ENCODE measurements around the gene APOL3.
"Not testable (repeated sequence)": the region's sequence is repeated elsewhere in the genome, so short reads cannot be mapped to it uniquely, and the experiment has no call there.

APOL3 gene, protein sequence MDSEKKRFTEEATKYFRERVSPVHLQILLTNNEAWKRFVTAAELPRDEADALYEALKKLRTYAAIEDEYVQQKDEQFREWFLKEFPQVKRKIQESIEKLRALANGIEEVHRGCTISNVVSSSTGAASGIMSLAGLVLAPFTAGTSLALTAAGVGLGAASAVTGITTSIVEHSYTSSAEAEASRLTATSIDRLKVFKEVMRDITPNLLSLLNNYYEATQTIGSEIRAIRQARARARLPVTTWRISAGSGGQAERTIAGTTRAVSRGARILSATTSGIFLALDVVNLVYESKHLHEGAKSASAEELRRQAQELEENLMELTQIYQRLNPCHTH

DNA sequence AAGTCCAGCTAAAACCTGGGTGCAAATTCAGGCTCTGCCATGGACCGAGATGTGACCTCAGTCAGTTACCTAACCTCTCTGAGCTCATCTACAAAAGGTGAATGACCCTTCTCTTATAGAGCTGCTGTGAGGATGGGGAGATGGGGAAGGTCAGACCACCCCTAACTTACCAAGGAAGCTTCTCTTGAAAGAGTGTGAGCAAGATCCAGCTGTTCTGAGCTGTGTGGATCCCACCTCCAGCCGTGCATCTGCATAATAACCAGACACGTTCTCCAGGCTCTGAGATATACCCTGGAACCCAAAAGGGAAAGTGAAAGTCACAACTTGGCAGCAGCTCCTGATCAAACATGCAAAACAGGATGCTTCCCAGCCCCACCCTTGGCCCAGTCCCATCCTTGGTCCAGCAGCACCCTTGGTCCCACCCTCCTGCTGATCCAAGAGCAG lies at the start of gene APOL3:
Gene APOL3 (minus strand): TSS at position 257 of the 444 bp plus-strand sequence. CDS start 11,700 bp downstream, outside the sequence.
- DNase-seq: no peak

DNA sequence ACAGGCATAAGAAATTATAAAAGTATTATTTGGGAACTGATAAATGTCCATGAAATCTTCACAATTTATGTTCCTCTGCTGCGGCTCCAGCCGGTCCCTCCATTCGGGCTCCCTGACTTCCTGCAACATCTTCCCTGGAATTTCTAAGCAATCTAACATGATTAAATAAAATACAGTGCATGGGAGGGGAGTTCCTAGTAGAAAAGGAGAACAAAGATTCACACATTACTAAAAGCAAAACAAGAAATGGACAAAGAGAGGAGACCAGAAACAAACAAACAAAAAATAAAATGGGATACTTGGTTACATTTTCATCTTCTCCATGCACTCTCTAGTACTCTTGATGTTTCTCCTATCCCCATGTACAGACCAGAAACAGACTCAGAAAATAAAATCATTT lies 49.7 kb upstream of the APOL3 start:
- DNase-seq: no peak

DNA sequence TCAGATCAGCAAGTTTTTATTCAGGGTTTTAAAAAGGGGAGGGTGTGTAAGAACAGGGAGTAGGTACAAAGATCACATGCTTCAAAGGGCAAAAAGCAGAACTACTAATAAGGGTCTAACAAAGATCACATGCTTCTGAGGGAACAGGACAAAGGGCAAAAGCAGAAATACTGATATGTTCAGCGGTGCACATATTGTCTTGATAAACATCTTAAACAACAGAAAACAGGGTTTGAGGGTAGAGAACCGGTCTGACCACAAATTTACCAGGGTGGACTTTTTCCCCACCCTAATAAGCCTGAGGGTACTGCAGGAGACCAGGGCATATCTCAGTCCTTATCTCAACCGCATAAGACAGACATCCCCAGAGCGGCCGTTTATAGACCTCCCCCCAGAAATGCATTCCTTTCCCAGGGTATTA lies 48.9 kb upstream of the APOL3 start:
- DNase-seq: not testable (repeated sequence)

DNA sequence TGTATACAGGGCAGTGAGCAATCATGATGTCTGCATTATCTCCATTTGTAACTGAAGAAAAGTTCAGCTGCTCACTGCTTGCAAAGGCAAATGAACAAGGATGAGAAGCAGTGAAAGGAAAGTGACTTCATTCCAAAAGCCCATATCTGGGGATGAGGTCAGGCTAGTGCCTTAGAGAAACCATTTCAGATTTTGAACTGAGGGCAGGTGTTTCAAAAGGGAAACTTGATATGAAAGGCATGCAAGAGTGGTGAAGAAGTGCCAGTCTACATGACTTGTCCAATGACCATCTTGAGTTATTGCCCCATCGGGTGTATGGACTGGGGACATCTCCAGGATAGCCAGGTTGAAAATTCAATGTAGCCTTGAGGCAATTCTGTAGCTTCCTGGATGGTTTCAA lies 48.4 kb upstream of the APOL3 start:
- DNase-seq: no peak

DNA sequence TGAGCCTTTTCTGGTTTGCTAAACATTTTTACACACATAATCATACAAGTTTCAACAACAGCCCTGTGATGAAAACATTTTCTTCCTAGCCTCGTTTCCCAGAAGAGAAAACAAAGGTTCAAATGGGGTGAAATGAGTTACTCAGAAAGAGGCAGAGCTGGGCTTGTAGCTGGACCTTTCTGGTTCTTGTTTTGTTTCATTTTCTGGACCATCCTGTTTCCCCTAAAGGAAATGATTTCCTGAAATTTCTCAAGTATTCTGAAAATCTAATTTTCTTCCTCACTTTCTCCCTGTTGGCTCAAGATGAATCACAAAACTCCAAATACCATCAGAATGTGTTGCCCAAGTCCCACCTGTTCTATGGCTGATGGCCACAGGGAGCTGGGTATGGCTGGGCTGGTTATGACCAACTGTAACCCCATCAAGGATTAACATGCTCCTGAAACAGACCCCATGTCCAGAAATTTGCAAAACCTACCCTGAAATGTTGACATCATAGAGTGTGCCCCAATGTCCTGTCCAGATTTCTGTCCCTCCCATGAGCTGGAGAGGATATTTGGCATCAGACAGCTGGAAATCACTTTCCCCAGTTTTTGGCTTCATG lies 47.7 kb upstream of the APOL3 start:
- no peak for DNase-seq

DNA sequence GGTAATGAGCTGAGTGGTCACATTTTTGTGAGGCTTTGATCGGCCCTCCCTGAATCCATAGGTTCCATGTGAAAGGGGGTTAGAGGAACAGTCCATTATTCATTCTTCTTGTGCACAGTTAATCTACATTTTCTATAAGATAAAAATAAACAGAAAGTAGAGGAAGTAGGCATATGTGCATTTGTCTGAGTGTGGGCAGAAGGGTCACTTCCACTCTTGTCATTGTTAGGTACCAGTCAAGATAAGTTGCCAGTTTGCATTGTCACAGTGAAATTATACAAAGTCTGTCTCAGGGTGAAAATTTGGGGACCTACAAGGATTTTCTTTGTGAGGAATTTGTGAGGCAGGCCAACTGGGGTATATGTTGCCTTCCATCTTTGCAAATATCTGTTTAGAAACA lies 45.7 kb upstream of the APOL3 start:
- no peak for DNase-seq

DNA sequence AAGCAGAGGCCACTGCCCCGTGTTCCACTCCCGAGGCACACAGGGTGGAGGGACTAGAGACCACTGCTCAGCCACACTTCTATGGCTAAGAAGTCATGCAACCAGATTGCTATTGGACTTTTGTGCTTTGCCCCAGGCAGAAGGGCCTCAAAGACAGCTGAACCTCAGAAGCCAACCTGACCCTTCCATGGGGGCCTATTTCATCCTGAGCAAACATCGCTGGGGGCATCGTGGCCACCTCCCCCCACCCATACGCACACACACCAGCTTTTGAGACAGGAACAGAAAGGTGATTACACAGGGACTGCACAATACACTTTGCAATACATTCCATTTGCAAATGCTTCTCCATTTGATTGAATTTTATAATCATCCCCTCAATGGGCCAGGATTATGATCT lies 45.0 kb upstream of the APOL3 start:
- not testable (repeated sequence) for DNase-seq

DNA sequence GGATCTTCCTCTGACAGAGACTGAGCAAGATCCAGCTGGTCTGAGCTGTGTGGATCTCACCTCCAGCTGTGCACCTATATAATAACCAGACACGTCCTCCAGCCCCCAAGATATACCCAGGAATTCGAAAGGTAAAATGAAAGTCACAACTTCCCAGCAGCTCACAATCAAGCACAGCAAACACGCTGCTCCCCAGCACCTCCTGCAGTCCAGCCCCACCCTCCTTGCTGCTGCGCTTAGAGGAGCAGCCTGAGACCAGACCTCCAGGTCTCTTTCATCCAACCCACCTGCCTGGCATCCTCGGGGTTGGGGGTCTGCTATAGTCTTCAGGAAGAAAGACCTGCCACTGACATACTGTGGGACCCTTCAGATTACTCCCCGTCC lies 44.1 kb upstream of the APOL3 start:
- no peak for DNase-seq

DNA sequence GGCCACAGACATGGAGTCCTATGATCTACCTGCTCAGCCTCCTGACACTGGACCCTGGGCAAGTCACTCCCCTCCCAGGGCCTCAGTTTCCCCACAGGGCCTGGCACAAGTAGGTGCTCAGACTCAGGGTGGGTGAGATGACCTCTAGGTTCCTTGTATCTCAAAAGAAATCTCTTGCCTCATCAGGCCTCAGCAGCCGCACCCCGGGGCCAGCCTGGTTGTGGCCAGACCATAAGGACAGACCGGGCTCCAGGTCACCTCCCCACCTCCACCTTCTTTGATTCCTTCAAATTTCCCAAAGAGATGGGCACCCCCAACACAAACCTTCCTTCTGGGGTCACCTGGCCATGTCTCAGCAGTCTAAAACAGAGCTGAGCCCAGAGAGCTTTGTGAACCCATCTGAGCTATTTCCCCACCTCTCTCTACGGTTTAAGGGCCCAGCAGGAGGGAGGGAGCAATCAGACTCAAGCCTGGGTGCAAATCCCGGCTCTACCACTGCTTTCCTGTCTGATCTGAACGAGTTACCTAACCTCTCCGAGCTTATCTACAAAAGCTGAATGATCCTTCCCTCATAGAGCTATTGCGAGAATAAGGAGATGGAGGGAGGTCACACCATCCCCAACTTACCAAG lies 43.6 kb upstream of the APOL3 start:
- DNase-seq: no peak

DNA sequence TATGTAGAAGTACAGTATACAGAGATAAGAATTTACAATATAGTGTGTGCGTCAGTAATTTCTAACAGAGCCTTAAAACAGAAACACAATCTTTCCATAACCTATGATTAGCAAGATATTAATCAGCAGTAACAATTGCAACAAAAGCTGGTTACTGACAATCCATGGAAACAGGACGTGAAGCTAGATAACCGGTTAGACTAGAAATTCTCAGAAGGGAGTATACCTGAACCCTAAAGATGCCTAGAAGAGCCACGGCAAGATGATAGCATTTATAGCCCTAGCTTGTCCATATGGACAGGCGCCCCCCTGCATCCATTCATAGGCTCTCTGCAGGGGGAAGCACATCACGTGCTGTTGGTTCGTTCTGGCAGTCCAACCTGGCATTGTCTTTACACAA lies 42.9 kb upstream of the APOL3 start:
- DNase-seq: not testable (repeated sequence)

DNA sequence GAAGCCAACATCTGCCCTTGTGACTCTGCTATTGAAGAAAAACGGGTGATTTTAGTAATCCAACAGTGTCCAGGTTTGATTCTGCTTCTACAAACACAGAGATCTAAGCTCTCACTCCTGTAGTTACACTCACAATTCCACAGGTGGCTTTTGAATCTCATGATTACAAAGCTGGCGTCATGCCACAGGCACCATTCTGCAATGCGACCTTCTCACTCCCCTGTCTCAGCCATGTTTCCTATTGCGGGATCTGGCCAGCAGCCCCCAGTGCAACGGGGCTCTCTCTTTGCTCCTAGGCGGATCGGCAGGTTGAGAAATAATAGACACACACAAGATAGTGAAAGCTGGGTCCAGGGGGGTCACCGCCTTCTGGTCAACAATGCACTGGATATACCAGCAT lies 42.4 kb upstream of the APOL3 start:
- DNase-seq: not testable (repeated sequence)

DNA sequence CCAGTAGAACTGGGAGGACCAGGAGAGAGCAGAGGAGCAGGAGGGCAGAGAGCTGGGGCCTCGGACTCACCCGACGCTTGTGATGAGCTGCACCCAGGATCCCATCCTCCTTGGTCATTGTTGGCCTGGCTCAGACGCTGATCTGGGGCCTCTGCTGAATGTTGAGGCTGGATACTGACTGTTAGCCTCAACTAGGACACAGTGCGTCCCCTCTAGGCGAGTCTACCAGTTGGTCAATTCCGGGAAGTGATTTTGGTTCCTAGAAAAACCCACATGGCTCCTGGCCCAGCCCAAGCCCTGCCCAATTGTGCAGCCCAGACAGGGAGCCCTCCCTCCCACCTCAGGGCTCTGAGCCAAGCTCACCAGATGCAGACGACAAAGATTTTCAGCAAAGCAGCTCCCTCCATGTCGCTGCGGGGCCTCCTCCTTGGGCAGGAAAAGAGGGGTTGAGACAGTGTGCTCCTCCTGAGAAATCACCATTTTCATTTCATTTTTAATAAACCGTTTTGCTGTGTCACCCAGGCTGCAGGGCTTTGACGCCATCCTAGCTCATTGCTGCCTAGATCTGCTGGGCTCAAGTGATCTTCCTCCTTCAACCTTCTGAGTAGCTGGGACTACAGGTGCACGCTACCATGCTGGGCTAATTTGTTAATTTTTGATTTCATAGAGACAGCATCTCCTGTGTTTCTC lies 41.2 kb upstream of the APOL3 start, which contains the start of gene APOL4:
Gene APOL4 (minus strand): TSS at position 180 of the 690 bp plus-strand sequence. CDS start 75 bp downstream, at position 105.
- no peak for DNase-seq

DNA sequence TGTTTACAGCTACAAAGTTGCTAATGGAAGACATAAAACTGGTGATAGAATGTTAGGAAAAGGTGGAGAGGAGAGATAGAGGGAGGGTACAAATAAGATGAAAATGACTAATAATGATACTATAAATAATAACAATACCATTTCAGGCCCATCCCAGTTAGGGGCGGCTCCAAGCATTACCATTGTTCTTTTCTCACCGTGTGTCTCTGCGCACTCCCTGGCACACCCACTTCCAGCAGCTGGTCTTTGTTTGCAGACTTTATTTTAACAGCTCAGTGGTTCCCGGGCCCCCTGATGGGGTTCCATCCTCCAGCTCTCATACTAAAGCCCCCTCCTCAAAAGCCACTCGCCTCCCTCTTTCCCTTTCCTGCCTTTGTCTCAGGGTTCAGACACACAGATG lies 40.5 kb upstream of the APOL3 start:
- not testable (repeated sequence) for DNase-seq

DNA sequence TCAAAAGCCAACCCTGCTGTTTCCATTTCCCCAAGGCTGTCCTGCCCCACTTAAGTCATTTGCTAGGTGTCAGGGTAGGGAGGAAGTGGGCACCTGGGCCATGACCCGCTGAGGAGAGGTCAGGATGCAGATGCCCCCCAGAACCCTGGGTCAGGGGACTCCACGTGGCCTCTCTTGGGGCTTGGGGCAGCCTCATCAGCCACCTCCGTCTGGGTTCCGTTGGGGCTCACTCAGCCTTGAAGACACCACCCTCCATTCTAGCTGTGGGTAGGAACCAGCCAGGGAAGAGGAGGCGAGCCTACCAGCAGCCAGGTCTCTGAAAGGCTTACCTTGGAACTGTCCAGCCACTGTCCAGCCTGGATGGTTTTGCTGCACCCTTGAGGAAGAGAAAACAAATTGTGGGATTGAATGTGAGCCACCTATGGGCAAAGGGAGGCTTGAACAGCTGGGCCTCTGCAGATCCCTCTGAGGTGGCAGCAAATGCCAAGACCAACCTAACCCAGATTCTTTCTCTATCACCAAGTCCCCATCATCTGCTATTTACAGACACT lies 38.5 kb upstream of the APOL3 start:
- DNase-seq: no peak

DNA sequence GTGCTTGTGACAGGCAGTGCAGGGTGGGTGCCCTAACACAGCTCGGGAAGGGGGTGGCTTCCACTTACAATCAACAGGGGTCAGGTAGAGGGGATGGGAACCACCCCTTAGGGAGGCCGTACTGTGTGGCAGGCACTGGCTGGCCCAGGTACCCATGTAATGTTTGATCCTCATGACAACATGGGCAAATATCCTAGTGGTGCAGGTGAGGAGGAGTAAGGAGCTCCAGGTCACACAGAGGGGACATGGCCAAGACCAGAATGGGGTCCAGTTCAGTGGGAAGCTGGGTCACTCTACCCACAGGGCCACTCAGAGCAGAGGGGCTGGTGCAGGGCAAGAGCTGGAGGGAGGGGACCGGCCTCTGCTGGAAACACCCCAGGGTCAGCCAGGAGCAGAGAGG lies 38.0 kb upstream of the APOL3 start:
- no peak for DNase-seq

DNA sequence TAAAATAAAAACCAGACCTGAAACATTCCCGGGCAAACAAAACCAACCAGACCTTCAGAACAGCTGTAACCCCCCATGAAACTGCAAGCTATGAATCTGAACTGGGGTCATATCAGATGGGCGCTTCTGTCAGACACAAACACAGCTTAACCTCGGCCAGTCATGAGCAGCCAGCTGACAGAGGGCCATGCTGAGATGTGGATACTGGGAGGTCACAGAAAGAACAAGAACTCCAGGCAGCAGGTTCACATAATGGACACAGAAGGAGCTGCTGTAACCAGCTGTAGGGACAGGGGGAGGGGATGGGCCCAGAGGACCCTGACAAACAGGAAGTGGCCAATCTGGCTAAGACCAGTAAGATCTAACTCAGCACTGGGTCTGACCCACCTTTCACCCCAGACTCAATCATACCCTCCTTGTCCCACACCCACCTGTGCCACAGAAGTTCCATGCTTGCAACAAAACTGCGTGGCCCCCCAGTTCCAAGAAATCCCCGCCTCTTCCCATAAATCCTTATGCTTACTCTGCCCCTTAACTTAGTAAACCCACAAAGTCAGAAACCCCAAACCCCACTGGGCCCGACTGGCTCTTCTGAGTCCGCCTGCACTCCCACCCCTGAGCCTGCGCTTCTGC lies 37.1 kb upstream of the APOL3 start:
- no peak for DNase-seq

DNA sequence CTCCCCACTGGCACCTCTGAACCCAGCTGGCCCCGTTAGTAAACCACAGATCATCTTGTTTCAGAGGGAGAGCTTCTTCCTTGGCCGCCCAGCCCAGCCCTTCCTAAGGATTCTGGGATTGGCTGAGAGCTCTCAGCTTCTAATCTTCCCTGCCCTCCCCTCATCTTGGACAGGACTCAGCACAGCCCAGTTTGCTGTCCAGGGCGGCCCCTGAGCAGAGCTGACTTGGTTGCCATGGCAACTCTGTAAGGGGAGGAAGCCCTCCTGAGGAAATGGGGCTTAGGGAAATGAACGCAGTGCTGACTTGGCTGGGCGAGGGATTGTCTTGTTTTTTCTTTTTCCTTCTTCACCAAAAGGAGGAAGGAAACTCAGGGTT lies 36.5 kb upstream of the APOL3 start:
- no peak for DNase-seq

DNA sequence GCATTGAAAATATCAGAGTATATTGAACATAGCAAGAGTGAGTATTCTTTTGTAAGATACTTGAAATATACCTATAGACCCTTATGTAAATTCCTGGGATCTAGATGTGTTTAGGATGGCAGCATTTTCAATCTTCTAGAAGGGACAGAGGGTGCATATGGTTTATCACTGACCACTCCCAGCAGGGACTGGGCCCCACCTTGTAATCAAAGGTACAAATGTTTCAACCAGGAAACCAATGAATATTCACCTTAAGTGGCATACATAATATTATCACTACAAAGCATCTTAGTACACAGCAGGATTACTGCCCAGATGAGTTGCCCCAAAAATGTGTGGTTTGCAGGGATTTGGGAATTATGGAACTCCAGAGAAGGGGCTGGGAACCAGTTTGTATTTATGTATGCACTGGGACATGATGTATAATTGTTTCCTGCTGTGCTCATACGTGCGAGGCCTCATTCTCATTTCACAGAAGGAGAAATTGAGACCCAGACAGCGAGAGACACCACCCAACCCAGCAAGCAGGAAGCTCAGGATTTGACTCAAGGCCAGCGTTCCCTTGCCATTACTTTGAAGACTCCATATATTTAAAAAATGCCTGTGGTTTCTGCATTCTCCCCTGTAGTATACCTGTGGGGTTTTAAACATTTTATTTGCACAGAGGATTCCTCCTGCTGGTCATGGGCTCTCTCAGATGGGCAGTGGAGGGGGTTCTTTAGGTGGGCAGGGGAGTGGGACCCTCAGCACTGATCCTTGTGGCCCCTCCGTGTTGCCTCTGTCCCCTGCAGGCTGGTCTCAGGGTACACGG lies 35.9 kb upstream of the APOL3 start:
- no peak for DNase-seq

DNA sequence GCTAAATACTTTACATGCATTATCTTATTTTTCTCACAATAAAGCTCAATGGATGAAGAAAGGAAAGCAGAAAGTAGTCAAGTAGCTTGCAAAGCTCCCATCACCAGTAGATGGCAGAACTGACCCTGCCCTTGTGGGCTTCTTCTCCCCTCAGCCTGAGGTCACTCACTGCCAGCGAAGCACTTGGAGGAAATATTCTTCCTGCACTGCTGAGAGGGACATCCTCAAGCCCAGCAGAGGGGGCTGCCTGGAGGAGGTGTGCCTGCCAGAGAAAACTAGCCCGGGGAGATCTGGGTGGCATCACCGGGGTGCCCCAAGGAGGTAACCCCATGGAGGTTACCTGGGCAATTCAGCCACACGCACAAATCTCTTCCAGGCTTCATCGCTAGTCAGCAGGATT lies 34.4 kb upstream of the APOL3 start:
- no peak for DNase-seq

DNA sequence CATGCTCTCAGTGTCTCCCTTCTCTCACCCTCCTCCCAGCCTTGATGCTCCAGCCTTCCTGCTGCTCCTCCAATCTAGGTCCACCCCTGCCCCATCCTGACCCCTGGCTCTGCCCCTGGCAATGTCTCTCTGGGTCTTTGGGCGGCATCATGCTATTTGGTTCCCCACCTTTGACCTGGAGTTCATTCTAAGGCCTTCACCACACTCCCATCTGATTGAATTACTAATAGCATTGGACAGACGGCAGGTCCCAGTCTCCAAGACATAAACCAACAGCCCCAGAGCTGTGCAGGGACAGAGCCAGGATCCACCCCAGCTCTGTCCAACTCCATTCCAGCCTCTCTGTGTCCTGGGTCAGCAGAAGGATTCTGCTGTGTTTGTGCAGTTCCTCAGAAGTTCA lies 33.8 kb upstream of the APOL3 start:
- DNase-seq: no peak

DNA sequence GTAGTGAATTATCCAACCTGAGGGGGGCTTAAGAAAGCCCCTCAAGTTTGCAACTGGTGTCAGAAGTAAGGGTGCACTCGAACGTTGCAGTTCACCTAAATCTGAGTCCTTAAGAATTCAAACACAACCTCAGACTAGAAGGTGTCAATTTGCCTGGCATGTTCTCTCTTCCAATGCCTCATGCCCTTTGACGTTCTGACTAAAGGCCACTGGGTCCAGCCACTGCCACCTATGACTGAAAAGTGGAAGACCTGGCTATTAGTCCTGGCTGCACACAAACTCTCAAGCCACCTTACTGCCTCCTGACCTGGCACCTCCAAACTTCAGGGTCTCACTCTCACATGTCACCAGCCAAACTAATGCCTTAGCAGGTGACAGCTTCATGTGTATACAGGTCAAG lies 33.0 kb upstream of the APOL3 start:
- no peak for DNase-seq

DNA sequence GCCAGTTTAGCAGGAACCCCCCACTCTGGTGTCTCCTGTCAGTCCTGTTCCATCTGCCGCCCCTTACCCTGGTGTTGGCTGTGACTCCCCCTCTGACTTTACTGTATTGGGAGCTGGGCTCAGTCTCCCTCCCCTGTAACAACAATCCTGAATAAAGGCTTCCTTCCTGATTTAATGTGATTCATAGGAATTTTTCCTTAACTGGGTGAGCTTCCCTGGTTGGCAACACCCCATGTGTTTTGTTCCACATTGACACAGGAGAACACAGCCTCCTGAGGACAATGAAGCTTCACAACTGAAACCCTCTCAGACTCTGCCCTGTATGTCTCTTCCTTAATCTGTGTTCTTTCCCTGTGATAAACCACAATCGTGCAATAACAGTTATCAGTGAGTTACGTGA lies 32.6 kb upstream of the APOL3 start:
- DNase-seq: no peak
